HFFc6 (cell line): ENCODE data around the gene CAVIN3. TPM values are rescaled to one million over a fixed set of nuclear protein-coding genes. Genes with fewer than 3 reads are reported as not detected.
"Not testable (repeated sequence)": the region's sequence is repeated elsewhere in the genome, so short reads cannot be mapped to it uniquely, and the experiment has no call there.

Source experiments
- DNase-seq: peaks from one replicate; pipeline ENCODE4 v3.0.0-alpha.2; 2018
- H3K27ac Mint-ChIP-seq: 2 replicates; pipeline ENCODE4 v1.8.0; 2020; ENCODE audit warnings: mild to moderate bottlenecking, mixed read lengths
- H3K27me3 Mint-ChIP-seq: 2 replicates; pipeline ENCODE4 v1.8.0; 2021; ENCODE audit warnings: mild to moderate bottlenecking, moderate library complexity, mixed read lengths; ENCODE audit not compliant: insufficient read depth
- H3K36me3 Mint-ChIP-seq: 2 replicates; pipeline ENCODE4 v1.8.0; 2021; ENCODE audit warnings: low read depth, mixed read lengths
- H3K4me1 Mint-ChIP-seq: 2 replicates; pipeline ENCODE4 v1.8.0; 2020; ENCODE audit warnings: low read depth, mixed read lengths
- H3K4me3 Mint-ChIP-seq: 2 replicates; pipeline ENCODE4 v1.8.0; 2020; ENCODE audit warnings: mild to moderate bottlenecking, moderate library complexity, mixed read lengths
- H3K9me3 Mint-ChIP-seq: 2 replicates; pipeline ENCODE4 v1.8.0; 2020; ENCODE audit warnings: mild to moderate bottlenecking, mixed read lengths
- CTCF ChIP-seq: fragments of 200-600 bp; sonication (generic); IDR thresholded peaks from 2 replicates; pipeline ENCODE4 v1.5.0; 2021; ENCODE audit warnings: antibody characterized with exemption, mild to moderate bottlenecking
- total RNA-seq, 6 experiments: library from RNA; stranded (reverse); fragmentation: NEBNext Ultra II Directional; extraction: Animal tissue kit (Norgen Biotek cat#: 25700); gene quantifications; 2 replicates in 1 of 6; 3 replicates in 5 of 6; pipeline ENCODE4 v1.2.3, GENCODE V29; 2021

The CAVIN3 gene
- total RNA-seq, 6 experiments from 2014 or later, result 140 to 235 (median 203) TPM

GRCh38 chr11:6284250-6284649 is 36.1 kb downstream of the CAVIN3 start:
- no peak for TF ChIP-seq CTCF
- H3K4me1 Mint-ChIP-seq, result peaks cover 15% of the 10 kb centered on the region
- H3K9me3 Mint-ChIP-seq, result no peaks in the 10 kb centered on the region
- H3K4me3 Mint-ChIP-seq, result no peak overlapping the region
- H3K36me3 Mint-ChIP-seq, result no peaks in the 10 kb centered on the region
- no peak for DNase-seq
- no peak overlapping the region for H3K27ac Mint-ChIP-seq
- no peaks in the 10 kb centered on the region; the same call in none of the 2 replicates for H3K27me3 Mint-ChIP-seq

GRCh38 chr11:6283453-6284023 is 36.8 kb downstream of the CAVIN3 start:
- H3K9me3 Mint-ChIP-seq, result no peaks in the 10 kb centered on the region
- peaks cover 6% of the 10 kb centered on the region for H3K27me3 Mint-ChIP-seq
- H3K4me3 Mint-ChIP-seq, result no peak overlapping the region
- TF ChIP-seq CTCF, result no peak
- H3K36me3 Mint-ChIP-seq, result no peaks in the 10 kb centered on the region
- H3K27ac Mint-ChIP-seq, result no peak overlapping the region
- DNase-seq, result no peak
- H3K4me1 Mint-ChIP-seq, result peaks cover 8% of the 10 kb centered on the region

GRCh38 chr11:6280809-6281208 is 39.5 kb downstream of the CAVIN3 start:
- peaks cover 20% of the 10 kb centered on the region for H3K27me3 Mint-ChIP-seq
- H3K27ac Mint-ChIP-seq, result not testable (repeated sequence)

GRCh38 chr11:6273188-6273587 is 47.1 kb downstream of the CAVIN3 start:
- no peak for TF ChIP-seq CTCF
- no peak overlapping the region for H3K4me3 Mint-ChIP-seq
- no peaks in the 10 kb centered on the region for H3K36me3 Mint-ChIP-seq
- H3K9me3 Mint-ChIP-seq, result peaks cover 8% of the 10 kb centered on the region
- no peak overlapping the region for H3K27ac Mint-ChIP-seq
- H3K27me3 Mint-ChIP-seq, result peaks cover 24% of the 10 kb centered on the region
- peaks cover 5% of the 10 kb centered on the region; the same call in 1 of the 2 replicates for H3K4me1 Mint-ChIP-seq
- no peak for DNase-seq

More at GRCh38 chr11:6280809-6281208, 39.5 kb downstream of the CAVIN3 start:
- not testable (repeated sequence) for H3K4me1 Mint-ChIP-seq, H3K36me3 Mint-ChIP-seq, H3K9me3 Mint-ChIP-seq, DNase-seq, H3K4me3 Mint-ChIP-seq

- Mint-ChIP-seq H3K4me1 (peaks cover 5% of the 10 kb centered on the region; the same call in 1 of the 2 replicates), H3K27ac (no peak overlapping the region), H3K36me3 (no peaks in the 10 kb centered on the region), H3K9me3 (peaks cover 4% of the 10 kb centered on the region), H3K4me3 (no peak overlapping the region), H3K27me3 (peaks cover 12% of the 10 kb centered on the region)
- DNase-seq, result no peak
- no peak for TF ChIP-seq CTCF
These were observed 48.7 kb downstream of the CAVIN3 start for GRCh38 chr11:6271598-6271997.

- peaks cover 5% of the 10 kb centered on the region; the same call in 1 of the 2 replicates for H3K4me1 Mint-ChIP-seq
- no peak for TF ChIP-seq CTCF
These were observed 49.6 kb downstream of the CAVIN3 start for GRCh38 chr11:6270584-6271246.

More at GRCh38 chr11:6270584-6271246, 49.6 kb downstream of the CAVIN3 start:
- Mint-ChIP-seq H3K27me3 (peaks cover 14% of the 10 kb centered on the region), H3K36me3 (no peaks in the 10 kb centered on the region), H3K4me3 (no peak overlapping the region), H3K27ac (no peak overlapping the region), H3K9me3 (no peaks in the 10 kb centered on the region)
- no peak for DNase-seq
